Mucosa of rectum (tissue), 2 donors: ENCODE measurements around the gene STK25.
A peak's percentile ranks its signal among the peaks of the same experiment; 100 is the strongest.
"Not testable (repeated sequence)": the region's sequence is repeated elsewhere in the genome, so short reads cannot be mapped to it uniquely, and the experiment has no call there.

Source experiments
- H3K27ac ChIP-seq, 2 donors: one replicate each; pipeline ENCODE4 v1.7.0; 2013; ENCODE audit warnings: inconsistent platforms in 2 of 2, low read depth in 2 of 2, low read length in 2 of 2
- H3K27me3 ChIP-seq, 2 donors: one replicate each; pipeline ENCODE4 v1.7.0; 2013; ENCODE audit warnings: low read length in 2 of 2; ENCODE audit not compliant: control insufficient read depth in 2 of 2, insufficient read depth in 2 of 2
- H3K36me3 ChIP-seq, 2 donors: one replicate each; pipeline ENCODE4 v1.7.0; 2013; ENCODE audit warnings: low read length in 2 of 2; ENCODE audit not compliant: control insufficient read depth in 2 of 2, insufficient read depth in 2 of 2
- H3K4me1 ChIP-seq, 2 donors: one replicate each; pipeline ENCODE4 v1.7.0; 2013; ENCODE audit warnings: low read length in 2 of 2, mild to moderate bottlenecking in 1 of 2; ENCODE audit not compliant: control insufficient read depth in 2 of 2, insufficient read depth in 2 of 2
- H3K4me3 ChIP-seq, 2 donors: one replicate each; pipeline ENCODE4 v1.7.0; 2013; ENCODE audit warnings: low read length in 2 of 2
- H3K9ac ChIP-seq, 2 donors: one replicate each; pipeline ENCODE4 v1.7.0; 2013; ENCODE audit warnings: low read length in 2 of 2, low read depth in 1 of 2, mild to moderate bottlenecking in 1 of 2
- H3K9me3 ChIP-seq, 2 donors: one replicate each; pipeline ENCODE4 v1.7.0; 2013; ENCODE audit warnings: low read length in 2 of 2; ENCODE audit not compliant: control insufficient read depth in 2 of 2
- donor health status: healthy.
- donor health status: Normal muscosa, but diverticular disease.

The STK25 gene

GRCh38 chr2:241507430-241508239, 749 bp downstream of the STK25 start:
- H3K36me3 ChIP-seq: peaks cover 0 to 2% of the 10 kb centered on the region in 2 donors
- H3K4me3 ChIP-seq: peak overlapping the region; percentile 76 to 77
- peak overlapping the region; percentile 56 to 72 for H3K27ac ChIP-seq
- H3K4me1 ChIP-seq: peaks cover 15 to 18% of the 10 kb centered on the region in 2 donors
- H3K9me3 ChIP-seq: no peaks in the 10 kb centered on the region
- H3K27me3 ChIP-seq: no peaks in the 10 kb centered on the region
- peak overlapping the region; percentile 65 to 69 for H3K9ac ChIP-seq

- Histone ChIP-seq H3K36me3 (peaks cover 0 to 2% of the 10 kb centered on the region in 2 donors), H3K27ac (no peak overlapping the region), H3K9ac (peak overlapping the region in 1 of 2 donors; percentile 69), H3K9me3 (no peaks in the 10 kb centered on the region), H3K4me1 (peaks cover 15 to 18% of the 10 kb centered on the region in 2 donors), H3K27me3 (no peaks in the 10 kb centered on the region), H3K4me3 (peak overlapping the region; percentile 76 to 77)
Measured at GRCh38 chr2:241506793-241507429, 1.5 kb downstream of the STK25 start.

DNA sequence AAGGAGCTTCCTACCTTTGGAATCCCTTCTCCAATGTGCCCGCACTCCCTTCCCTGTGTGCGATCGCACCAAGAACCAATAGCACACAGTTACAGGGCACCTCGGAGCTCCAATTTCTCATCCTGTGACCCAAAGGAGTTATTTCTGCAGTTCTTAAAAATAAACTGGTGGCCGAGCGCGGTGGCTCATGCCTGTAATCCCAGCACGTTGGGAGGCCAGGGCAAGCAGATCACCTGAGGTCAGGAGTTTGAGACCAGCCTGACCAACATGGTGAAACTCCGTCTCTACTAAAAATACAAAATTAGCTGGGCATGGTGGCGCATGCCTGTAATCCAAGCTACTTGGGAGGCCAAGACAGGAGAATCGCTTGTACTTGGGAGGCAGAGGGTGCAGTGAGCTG, 2.1 kb downstream of the STK25 start:
- H3K36me3 ChIP-seq, H3K4me3 ChIP-seq, H3K9ac ChIP-seq, H3K9me3 ChIP-seq, H3K27me3 ChIP-seq, H3K27ac ChIP-seq: not testable (repeated sequence)
- H3K4me1 ChIP-seq: peaks cover 15 to 18% of the 10 kb centered on the region in 2 donors

DNA sequence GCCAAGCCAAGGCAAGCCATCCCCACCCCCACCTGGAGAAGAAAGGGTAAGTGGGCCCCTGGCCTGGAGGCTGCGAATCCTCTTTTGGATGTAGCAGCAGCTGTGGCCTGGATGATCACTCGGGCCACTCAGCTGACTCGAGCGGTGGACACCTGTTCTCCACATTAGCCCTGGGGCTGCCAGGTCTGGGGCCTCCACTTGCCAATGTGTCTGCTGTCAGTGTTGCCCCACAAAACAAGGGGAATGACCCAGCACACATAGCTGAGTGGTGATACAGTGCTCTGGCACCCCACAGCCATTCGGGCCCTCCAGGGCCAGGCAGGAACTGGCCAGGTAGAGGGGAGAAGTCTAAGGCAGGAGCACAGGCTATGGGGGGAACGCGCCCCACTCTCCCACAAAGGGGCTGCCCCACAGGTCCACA, 2.6 kb downstream of the STK25 start:
- no peaks in the 10 kb centered on the region for H3K9me3 ChIP-seq
- no peak overlapping the region for H3K27ac ChIP-seq
- no peak overlapping the region for H3K4me3 ChIP-seq
- H3K27me3 ChIP-seq: no peaks in the 10 kb centered on the region
- H3K36me3 ChIP-seq: peaks cover 3 to 4% of the 10 kb centered on the region in 2 donors
- peaks cover 15 to 18% of the 10 kb centered on the region in 2 donors for H3K4me1 ChIP-seq
- no peak overlapping the region for H3K9ac ChIP-seq

DNA sequence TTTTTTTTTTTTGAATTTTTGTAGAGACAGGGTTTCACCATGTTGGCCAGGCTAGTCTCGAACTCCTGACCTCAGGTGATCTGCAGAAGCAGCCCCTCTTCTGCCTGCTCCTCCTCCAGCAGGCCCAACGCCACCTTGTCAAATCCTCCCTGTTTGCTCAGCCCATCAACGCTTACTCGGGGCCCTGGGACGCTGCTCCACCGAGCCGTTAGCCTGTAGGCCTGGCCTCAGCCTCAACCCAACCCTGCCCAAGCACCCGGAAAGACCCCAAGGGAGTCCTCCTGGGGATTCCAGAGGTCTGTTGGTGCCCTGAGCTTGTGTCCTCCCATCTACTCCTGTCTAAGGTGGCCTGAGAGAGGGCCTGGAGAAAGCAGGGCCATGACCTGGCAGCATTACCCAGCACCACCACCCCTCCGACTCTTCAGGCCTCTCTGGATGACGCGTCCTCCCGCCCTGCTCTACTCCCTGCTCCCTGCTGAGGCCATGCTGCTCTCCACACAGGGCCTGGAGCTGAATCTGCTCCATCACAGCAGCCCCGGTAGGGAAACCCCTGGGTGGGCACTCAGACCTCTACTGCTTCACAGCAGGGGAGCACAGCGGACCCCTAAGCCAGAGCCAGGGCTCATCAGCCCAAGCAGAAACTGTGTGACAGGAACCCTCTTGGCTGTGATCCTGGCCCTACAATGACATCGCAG, 3.2 kb downstream of the STK25 start:
- no peaks in the 10 kb centered on the region for H3K9me3 ChIP-seq
- H3K27ac ChIP-seq: no peak overlapping the region
- H3K27me3 ChIP-seq: no peaks in the 10 kb centered on the region
- peaks cover 3 to 9% of the 10 kb centered on the region in 2 donors for H3K36me3 ChIP-seq
- no peak overlapping the region for H3K4me3 ChIP-seq
- H3K9ac ChIP-seq: no peak overlapping the region
- peaks cover 15 to 18% of the 10 kb centered on the region in 2 donors for H3K4me1 ChIP-seq

GRCh38 chr2:241503776-241504392, 4.5 kb downstream of the STK25 start:
- no peaks in the 10 kb centered on the region for H3K27me3 ChIP-seq
- H3K4me1 ChIP-seq: peaks cover 8 to 10% of the 10 kb centered on the region in 2 donors
- no peak overlapping the region for H3K9ac ChIP-seq
- H3K27ac ChIP-seq: no peak overlapping the region
- H3K36me3 ChIP-seq: peaks cover 5 to 17% of the 10 kb centered on the region in 2 donors
- H3K4me3 ChIP-seq: no peak overlapping the region
- H3K9me3 ChIP-seq: no peaks in the 10 kb centered on the region

DNA sequence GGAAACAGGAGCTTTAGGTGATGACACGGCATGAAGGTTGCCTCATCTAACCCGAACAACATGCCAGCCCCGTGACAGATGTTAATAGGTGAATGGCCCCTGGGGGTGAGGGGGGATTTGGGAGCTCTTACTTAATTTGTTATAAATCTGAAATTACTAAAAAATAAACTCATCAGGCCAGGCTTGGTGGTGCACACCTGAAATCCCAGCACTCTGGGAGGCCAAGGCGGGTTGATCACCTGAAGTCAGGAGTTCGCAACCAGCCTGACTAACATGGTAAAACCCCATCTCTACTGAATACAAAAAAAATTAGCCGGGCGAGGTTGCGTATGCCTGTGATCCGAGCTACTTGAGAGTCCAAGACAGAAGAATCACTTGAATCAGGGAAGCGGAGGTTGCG, 6.1 kb downstream of the STK25 start:
- no peaks in the 10 kb centered on the region for H3K9me3 ChIP-seq
- no peaks in the 10 kb centered on the region for H3K27me3 ChIP-seq
- H3K4me1 ChIP-seq: peaks cover 6 to 14% of the 10 kb centered on the region in 2 donors
- peaks cover 14 to 25% of the 10 kb centered on the region in 2 donors for H3K36me3 ChIP-seq
- H3K9ac ChIP-seq: no peak overlapping the region
- H3K4me3 ChIP-seq: no peak overlapping the region
- no peak overlapping the region for H3K27ac ChIP-seq

DNA sequence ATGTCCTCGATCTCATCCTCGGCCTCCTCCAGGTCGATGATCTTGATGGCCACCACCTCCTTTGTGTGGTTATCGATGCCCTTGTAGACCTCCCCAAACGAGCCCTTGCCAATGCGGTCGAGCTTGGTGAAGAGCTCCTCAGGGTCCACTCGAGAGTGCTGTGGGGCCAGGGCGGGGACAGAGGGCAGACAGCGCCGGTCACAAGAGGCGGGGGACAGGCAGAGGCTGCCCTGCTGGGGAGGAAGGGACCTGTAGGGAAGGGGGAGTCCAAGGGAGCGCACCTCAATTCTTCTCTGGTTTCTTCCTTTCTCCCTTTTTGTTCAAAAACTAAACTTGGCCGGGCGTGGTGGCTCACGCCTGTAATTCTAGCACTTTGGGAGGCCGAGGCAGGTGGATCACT, 6.8 kb downstream of the STK25 start:
- Histone ChIP-seq H3K4me1 (peaks cover 6 to 16% of the 10 kb centered on the region in 2 donors), H3K9me3 (no peaks in the 10 kb centered on the region), H3K27me3 (no peaks in the 10 kb centered on the region), H3K27ac (no peak overlapping the region), H3K4me3 (no peak overlapping the region), H3K9ac (no peak overlapping the region), H3K36me3 (peaks cover 14 to 28% of the 10 kb centered on the region in 2 donors)

DNA sequence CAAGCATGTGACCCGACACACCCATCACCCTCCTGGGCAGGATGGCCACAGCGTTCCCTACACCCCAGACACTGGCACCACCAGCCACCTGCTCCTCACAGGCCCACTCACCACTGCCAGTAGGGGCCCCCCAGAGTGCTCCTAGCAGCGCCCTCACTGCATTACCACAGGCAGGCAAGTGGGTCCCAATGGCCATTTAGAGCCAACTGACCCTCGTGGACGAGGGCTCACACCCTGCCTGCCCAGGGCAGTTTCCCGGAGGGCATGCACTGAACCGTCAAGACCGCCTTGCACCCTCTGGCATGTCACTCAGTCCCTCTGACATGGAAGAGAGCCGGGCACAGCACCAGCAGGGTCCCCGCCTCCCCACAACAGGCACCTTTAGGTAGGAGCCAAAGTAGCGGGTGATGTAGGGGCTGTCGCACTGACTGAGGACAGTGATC, 7.3 kb downstream of the STK25 start:
- H3K36me3 ChIP-seq: peaks cover 17 to 30% of the 10 kb centered on the region in 2 donors
- no peak overlapping the region for H3K27ac ChIP-seq
- no peaks in the 10 kb centered on the region for H3K9me3 ChIP-seq
- no peak overlapping the region for H3K9ac ChIP-seq
- H3K4me1 ChIP-seq: peaks cover 9 to 20% of the 10 kb centered on the region in 2 donors
- H3K4me3 ChIP-seq: no peak overlapping the region
- no peaks in the 10 kb centered on the region for H3K27me3 ChIP-seq
